HepG2 (cell line): ENCODE results near the gene NSMF. TPM values are rescaled to one million over a fixed set of nuclear protein-coding genes. Genes with fewer than 3 reads are reported as not detected.

Experiments used
- ATF5 ChIP-seq: sonication (generic); formaldehyde crosslinking; IDR thresholded peaks from 2 replicates; pipeline ENCODE4 v1.4.0; 2020; ENCODE audit warnings: mild to moderate bottlenecking, low read depth, missing genetic modification reagents
- DR1 ChIP-seq: sonication (generic); formaldehyde crosslinking; IDR thresholded peaks from 2 replicates; pipeline ENCODE4 v1.8.0; 2021; ENCODE audit warnings: mild to moderate bottlenecking, missing genetic modification reagents, inconsistent platforms
- IKZF4 ChIP-seq: sonication (generic); formaldehyde crosslinking; IDR thresholded peaks from 2 replicates; pipeline ENCODE4 v1.5.1; 2020; ENCODE audit warnings: borderline replicate concordance, mild to moderate bottlenecking, low read depth, missing genetic modification reagents; ENCODE audit errors: not compliant biosample characterization
- KLF12 ChIP-seq: sonication (generic); formaldehyde crosslinking; IDR thresholded peaks from 2 replicates; pipeline ENCODE4 v1.4.0; 2020; ENCODE audit warnings: missing genetic modification reagents, borderline replicate concordance
- PRMT3 ChIP-seq: sonication (generic); formaldehyde crosslinking; IDR thresholded peaks from 2 replicates; pipeline ENCODE4 v1.8.1; 2022; ENCODE audit warnings: low read depth, mild to moderate bottlenecking, moderate library complexity, missing genetic modification reagents, borderline replicate concordance
- RBAK ChIP-seq: sonication (generic); formaldehyde crosslinking; IDR thresholded peaks from 2 replicates; pipeline ENCODE4 v1.5.1; 2020; ENCODE audit warnings: mild to moderate bottlenecking, missing genetic modification reagents
- TBX2 ChIP-seq: sonication (generic); formaldehyde crosslinking; IDR thresholded peaks from 2 replicates; pipeline ENCODE4 v1.5.0; 2020; ENCODE audit warnings: missing genetic modification reagents, mild to moderate bottlenecking, borderline replicate concordance
- TRIM22 ChIP-seq: fragments of 450-650 bp; IDR thresholded peaks from 2 replicates; pipeline ENCODE4 v1.6.1; 2017
- ZNF276 ChIP-seq: sonication (generic); formaldehyde crosslinking; IDR thresholded peaks from 2 replicates; pipeline ENCODE4 v1.4.0; 2020; ENCODE audit warnings: mild to moderate bottlenecking, low read depth, missing genetic modification reagents
- ZNF607 ChIP-seq: sonication (generic); formaldehyde crosslinking; IDR thresholded peaks from 2 replicates; pipeline ENCODE4 v1.5.1; 2020; ENCODE audit warnings: missing genetic modification reagents, mild to moderate bottlenecking, borderline replicate concordance
- polyA plus RNA-seq, 8 experiments: library from polyadenylated mRNA; depleted of rRNA in 3 of 8; stranded (reverse) in 7 of 8; unstranded in 1 of 8; fragments of >200 nt; fragmentation: Illumina TruSeq in 4 of 8; extraction: Trizol in 4 of 8; gene quantifications; 2 replicates each; pipeline versions ENCODE4 v1.2.1 to v1.2.3, GENCODE V29; 2011 to 2016; ENCODE audit warnings: low read depth in 4 of 8, missing spikeins in 1 of 8, mixed read lengths in 1 of 8; ENCODE audit not compliant: insufficient read depth in 1 of 8
- total RNA-seq, 5 experiments: library from RNA; depleted of rRNA; stranded (reverse); fragments of >200 nt; fragmentation: Illumina TruSeq; extraction: Trizol; gene quantifications; 2 replicates each; pipeline ENCODE4 v1.2.3, GENCODE V29; 2016; ENCODE audit warnings: low read depth in 1 of 5
- TF ChIP-seq, protein P1 (sequence below): sonication (generic); formaldehyde crosslinking; IDR thresholded peaks from 2 replicates; pipeline ENCODE4; 2020; ENCODE audit warnings: missing genetic modification reagents, mild to moderate bottlenecking, borderline replicate concordance
- TF ChIP-seq, protein P2 (sequence below): sonication (generic); formaldehyde crosslinking; IDR thresholded peaks from 2 replicates; pipeline ENCODE4 v1.5.0; 2020; ENCODE audit warnings: missing genetic modification reagents, mild to moderate bottlenecking, borderline replicate concordance
- TF ChIP-seq, protein P3 (sequence below): sonication (generic); formaldehyde crosslinking; IDR thresholded peaks from 2 replicates; pipeline ENCODE4 v1.4.0; 2020; ENCODE audit warnings: missing genetic modification reagents, borderline replicate concordance

The NSMF gene
- total and polyA plus RNA-seq, 2 of the 13 experiments (the other 11 are each of a cell fraction or from before 2014, with no cell fraction given), result 44.3 to 183 TPM

DNA sequence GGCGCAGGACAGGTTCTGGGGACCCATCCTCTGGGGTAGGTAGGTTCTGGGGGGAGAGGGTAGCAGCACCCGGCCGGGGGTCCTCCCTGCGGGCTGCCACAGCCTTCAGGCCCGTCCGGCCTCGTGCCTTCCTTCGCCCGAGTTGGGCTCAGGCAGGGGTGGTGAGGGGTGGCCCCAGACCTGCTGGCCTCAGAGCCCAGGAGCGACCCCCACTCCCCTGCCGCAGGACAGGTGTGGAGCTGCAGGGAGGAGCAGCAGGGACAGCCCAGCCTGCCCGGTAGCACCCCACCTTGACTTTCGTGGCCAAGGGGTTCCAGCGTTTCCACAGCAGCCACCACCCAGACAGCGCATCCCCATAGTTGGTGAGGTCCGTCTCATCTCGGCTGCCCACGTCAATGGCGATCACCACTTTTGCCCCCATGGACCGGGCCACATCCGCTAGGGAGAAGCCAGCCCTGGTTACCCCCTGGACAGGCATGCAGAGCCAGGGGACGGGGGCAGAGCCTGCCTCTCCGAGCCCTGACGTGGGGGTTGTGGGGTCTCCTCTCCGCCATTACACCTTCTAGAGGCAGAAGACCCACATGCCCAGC, 3.4 kb upstream of the NSMF start (continued):
- TF ChIP-seq, protein P1, sequence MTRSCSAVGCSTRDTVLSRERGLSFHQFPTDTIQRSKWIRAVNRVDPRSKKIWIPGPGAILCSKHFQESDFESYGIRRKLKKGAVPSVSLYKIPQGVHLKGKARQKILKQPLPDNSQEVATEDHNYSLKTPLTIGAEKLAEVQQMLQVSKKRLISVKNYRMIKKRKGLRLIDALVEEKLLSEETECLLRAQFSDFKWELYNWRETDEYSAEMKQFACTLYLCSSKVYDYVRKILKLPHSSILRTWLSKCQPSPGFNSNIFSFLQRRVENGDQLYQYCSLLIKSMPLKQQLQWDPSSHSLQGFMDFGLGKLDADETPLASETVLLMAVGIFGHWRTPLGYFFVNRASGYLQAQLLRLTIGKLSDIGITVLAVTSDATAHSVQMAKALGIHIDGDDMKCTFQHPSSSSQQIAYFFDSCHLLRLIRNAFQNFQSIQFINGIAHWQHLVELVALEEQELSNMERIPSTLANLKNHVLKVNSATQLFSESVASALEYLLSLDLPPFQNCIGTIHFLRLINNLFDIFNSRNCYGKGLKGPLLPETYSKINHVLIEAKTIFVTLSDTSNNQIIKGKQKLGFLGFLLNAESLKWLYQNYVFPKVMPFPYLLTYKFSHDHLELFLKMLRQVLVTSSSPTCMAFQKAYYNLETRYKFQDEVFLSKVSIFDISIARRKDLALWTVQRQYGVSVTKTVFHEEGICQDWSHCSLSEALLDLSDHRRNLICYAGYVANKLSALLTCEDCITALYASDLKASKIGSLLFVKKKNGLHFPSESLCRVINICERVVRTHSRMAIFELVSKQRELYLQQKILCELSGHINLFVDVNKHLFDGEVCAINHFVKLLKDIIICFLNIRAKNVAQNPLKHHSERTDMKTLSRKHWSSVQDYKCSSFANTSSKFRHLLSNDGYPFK (CRISPR knock-in tag), result no peak
- TF ChIP-seq KLF12 (no peak), RBAK (CRISPR knock-in tag) (no peak), IKZF4 (no peak), PRMT3 (CRISPR knock-in tag) (no peak), ATF5 (CRISPR knock-in tag) (no peak), DR1 (CRISPR knock-in tag) (no peak), TRIM22 (no peak), ZNF607 (peak; percentile 13; the same call in 1 of the 2 replicates), ZNF276 (CRISPR knock-in tag) (no peak), TBX2 (CRISPR knock-in tag) (no peak)
- TF ChIP-seq, protein P2, sequence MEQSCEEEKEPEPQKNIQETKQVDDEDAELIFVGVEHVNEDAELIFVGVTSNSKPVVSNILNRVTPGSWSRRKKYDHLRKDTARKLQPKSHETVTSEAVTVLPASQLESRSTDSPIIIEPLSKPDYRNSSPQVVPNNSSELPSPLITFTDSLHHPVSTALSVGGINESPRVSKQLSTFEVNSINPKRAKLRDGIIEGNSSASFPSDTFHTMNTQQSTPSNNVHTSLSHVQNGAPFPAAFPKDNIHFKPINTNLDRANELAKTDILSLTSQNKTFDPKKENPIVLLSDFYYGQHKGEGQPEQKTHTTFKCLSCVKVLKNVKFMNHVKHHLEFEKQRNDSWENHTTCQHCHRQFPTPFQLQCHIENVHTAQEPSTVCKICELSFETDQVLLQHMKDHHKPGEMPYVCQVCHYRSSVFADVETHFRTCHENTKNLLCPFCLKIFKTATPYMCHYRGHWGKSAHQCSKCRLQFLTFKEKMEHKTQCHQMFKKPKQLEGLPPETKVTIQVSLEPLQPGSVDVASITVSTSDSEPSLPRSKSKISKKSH (CRISPR knock-in tag), result no peak
- TF ChIP-seq, protein P3, sequence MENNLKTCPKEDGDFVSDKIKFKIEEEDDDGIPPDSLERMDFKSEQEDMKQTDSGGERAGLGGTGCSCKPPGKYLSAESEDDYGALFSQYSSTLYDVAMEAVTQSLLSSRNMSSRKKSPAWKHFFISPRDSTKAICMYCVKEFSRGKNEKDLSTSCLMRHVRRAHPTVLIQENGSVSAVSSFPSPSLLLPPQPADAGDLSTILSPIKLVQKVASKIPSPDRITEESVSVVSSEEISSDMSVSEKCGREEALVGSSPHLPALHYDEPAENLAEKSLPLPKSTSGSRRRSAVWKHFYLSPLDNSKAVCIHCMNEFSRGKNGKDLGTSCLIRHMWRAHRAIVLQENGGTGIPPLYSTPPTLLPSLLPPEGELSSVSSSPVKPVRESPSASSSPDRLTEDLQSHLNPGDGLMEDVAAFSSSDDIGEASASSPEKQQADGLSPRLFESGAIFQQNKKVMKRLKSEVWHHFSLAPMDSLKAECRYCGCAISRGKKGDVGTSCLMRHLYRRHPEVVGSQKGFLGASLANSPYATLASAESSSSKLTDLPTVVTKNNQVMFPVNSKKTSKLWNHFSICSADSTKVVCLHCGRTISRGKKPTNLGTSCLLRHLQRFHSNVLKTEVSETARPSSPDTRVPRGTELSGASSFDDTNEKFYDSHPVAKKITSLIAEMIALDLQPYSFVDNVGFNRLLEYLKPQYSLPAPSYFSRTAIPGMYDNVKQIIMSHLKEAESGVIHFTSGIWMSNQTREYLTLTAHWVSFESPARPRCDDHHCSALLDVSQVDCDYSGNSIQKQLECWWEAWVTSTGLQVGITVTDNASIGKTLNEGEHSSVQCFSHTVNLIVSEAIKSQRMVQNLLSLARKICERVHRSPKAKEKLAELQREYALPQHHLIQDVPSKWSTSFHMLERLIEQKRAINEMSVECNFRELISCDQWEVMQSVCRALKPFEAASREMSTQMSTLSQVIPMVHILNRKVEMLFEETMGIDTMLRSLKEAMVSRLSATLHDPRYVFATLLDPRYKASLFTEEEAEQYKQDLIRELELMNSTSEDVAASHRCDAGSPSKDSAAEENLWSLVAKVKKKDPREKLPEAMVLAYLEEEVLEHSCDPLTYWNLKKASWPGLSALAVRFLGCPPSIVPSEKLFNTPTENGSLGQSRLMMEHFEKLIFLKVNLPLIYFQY (CRISPR knock-in tag), result no peak
